Measurements from ENCODE around the gene BSCL2. TPM values are rescaled to one million over a fixed set of nuclear protein-coding genes. Genes with fewer than 3 reads are reported as not detected.

BSCL2 gene
- total RNA-seq, 1 donor from 2014 or later: 45.2 TPM

GRCh38 chr11:62713343-62713742 is 6.1 kb upstream of the BSCL2 start:
- Histone ChIP-seq H3K4me3 (ENCODE audit: low read depth, low read length) (no peak overlapping the region), H3K27me3 (ENCODE audit: control insufficient read depth, insufficient read depth, low read length) (no peaks in the 10 kb centered on the region), H3K36me3 (ENCODE audit: control insufficient read depth, insufficient read depth, low read length) (peaks cover 4% of the 10 kb centered on the region)
- TF ChIP-seq CTCF (IDR thresholded peaks at IDR 0.05; ENCODE audit: insufficient read depth, low read length, poor library complexity, severe bottlenecking): no peak
- no peak for DNase-seq (ENCODE audit: low read depth)

GRCh38 chr11:62712861-62713260 is 5.6 kb upstream of the BSCL2 start:
- no peak for DNase-seq (ENCODE audit: low read depth)
- Histone ChIP-seq H3K4me3 (ENCODE audit: low read depth, low read length) (no peak overlapping the region), H3K36me3 (ENCODE audit: control insufficient read depth, insufficient read depth, low read length) (peaks cover 4% of the 10 kb centered on the region), H3K27me3 (ENCODE audit: control insufficient read depth, insufficient read depth, low read length) (no peaks in the 10 kb centered on the region)
- TF ChIP-seq CTCF (IDR thresholded peaks at IDR 0.05; ENCODE audit: insufficient read depth, low read length, poor library complexity, severe bottlenecking): no peak

- H3K36me3 ChIP-seq (ENCODE audit: control insufficient read depth, insufficient read depth, low read length): peaks cover 4% of the 10 kb centered on the region
- no peaks in the 10 kb centered on the region for H3K27me3 ChIP-seq (ENCODE audit: control insufficient read depth, insufficient read depth, low read length)
- DNase-seq (ENCODE audit: low read depth): no peak
- TF ChIP-seq CTCF (IDR thresholded peaks at IDR 0.05; ENCODE audit: insufficient read depth, low read length, poor library complexity, severe bottlenecking): no peak
- no peak overlapping the region for H3K4me3 ChIP-seq (ENCODE audit: low read depth, low read length)
Observed at GRCh38 chr11:62712276-62712812, 5.1 kb upstream of the BSCL2 start.

GRCh38 chr11:62710001-62710345 is 2.7 kb upstream of the BSCL2 start:
- DNase-seq (ENCODE audit: low read depth): no peak
- peak overlapping the region; percentile 35 for H3K4me3 ChIP-seq (ENCODE audit: low read depth, low read length)
- TF ChIP-seq CTCF (IDR thresholded peaks at IDR 0.05; ENCODE audit: insufficient read depth, low read length, poor library complexity, severe bottlenecking): no peak
- peaks cover 4% of the 10 kb centered on the region for H3K36me3 ChIP-seq (ENCODE audit: control insufficient read depth, insufficient read depth, low read length)
- no peaks in the 10 kb centered on the region for H3K27me3 ChIP-seq (ENCODE audit: control insufficient read depth, insufficient read depth, low read length)

GRCh38 chr11:62709247-62710000 is 2.2 kb upstream of the BSCL2 start:
- peak overlapping the region; percentile 44 for H3K4me3 ChIP-seq (ENCODE audit: low read depth, low read length)
- peak; percentile 86 for DNase-seq (ENCODE audit: low read depth)
- no peaks in the 10 kb centered on the region for H3K27me3 ChIP-seq (ENCODE audit: control insufficient read depth, insufficient read depth, low read length)
- peaks cover 2% of the 10 kb centered on the region for H3K36me3 ChIP-seq (ENCODE audit: control insufficient read depth, insufficient read depth, low read length)
- TF ChIP-seq CTCF (IDR thresholded peaks at IDR 0.05; ENCODE audit: insufficient read depth, low read length, poor library complexity, severe bottlenecking): no peak

GRCh38 chr11:62708793-62709192 is 1.6 kb upstream of the BSCL2 start:
- peak overlapping the region; percentile 44 for H3K4me3 ChIP-seq (ENCODE audit: low read depth, low read length)
- peaks cover 2% of the 10 kb centered on the region for H3K36me3 ChIP-seq (ENCODE audit: control insufficient read depth, insufficient read depth, low read length)
- no peak for TF ChIP-seq CTCF (IDR thresholded peaks at IDR 0.05; ENCODE audit: insufficient read depth, low read length, poor library complexity, severe bottlenecking)
- no peak for DNase-seq (ENCODE audit: low read depth)
- no peaks in the 10 kb centered on the region for H3K27me3 ChIP-seq (ENCODE audit: control insufficient read depth, insufficient read depth, low read length)

All from kidney epithelial cell (primary cell).